CD1c-positive myeloid dendritic cell (primary cell): ENCODE results near the gene SEMG1.

ENCODE experiments used
- DNase-seq: peaks from one replicate; pipeline ENCODE4 v3.0.0-alpha.2; 2016; ENCODE audit errors: extremely low spot score

Gene SEMG1

DNA sequence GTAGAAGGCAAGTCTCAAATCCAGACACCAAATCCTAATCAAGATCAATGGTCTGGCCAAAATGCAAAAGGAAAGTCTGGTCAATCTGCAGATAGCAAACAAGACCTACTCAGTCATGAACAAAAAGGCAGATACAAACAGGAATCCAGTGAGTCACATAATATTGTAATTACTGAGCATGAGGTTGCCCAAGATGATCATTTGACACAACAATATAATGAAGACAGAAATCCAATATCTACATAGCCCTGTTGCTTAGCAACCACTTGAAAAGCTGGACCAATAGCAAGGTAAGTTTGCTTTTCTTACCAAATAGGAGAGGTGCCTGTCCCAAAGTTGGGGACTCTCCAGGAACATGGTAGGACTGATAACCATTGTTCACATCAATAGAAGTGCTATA is 16.3 kb downstream of the SEMG1 start:
- DNase-seq = no peak

DNA sequence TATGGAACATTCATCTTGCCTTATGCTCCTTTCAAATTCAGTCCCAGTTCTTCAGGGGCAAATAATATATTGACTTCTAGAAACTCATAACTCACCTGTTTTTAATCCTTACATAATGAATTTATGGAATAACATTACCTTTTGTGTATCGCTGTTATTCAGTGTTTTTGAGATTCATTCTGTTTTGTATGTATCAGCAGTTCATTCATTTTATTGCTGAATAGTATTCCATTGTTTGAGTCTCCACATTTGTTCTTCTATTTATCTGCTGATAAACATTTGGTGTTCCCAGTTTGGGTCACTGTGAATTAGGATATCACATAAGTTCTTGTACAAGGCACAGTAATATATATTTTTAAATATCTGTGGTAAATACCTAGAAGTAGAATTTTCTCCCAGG is 19.5 kb downstream of the SEMG1 start:
- no peak for DNase-seq

DNA sequence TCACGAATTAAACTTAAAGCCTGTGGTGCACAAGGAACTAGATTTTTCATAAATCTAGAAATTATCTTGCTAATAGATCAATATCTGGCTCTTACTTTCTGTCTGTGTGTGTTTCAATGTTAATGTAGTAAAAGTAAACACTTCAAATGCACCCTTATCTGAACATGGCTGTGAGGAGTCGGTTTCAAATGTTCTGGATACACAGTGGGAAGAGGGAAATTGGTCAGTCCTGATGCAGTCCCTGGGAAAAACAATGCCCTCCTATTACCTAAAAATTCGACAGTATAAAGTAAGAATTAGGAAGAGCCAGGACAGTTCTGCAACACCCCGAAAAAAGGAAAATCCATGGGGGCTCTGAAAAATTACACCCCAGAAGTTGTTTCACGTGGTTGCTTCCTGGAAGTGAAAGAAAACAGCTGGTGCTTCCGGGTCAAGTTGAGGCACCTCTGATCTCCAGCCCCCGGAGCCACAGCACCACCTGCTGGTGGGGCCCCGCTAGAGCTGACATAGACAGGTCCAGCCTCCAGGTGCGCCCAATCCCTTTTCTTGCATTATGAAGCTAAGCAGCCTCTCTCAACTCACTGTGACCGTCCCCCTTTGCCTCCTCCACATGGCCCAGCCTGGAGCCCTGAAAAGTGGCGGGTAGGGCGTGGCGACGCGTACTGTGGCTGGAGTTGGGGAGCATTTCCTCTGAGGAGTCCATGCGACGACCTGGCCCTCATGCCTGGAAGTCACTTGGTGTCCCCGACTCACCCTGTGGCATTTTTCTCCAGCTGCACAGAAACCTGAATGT is 22.6 kb downstream of the SEMG1 start:
- DNase-seq = peak; percentile 49

DNA sequence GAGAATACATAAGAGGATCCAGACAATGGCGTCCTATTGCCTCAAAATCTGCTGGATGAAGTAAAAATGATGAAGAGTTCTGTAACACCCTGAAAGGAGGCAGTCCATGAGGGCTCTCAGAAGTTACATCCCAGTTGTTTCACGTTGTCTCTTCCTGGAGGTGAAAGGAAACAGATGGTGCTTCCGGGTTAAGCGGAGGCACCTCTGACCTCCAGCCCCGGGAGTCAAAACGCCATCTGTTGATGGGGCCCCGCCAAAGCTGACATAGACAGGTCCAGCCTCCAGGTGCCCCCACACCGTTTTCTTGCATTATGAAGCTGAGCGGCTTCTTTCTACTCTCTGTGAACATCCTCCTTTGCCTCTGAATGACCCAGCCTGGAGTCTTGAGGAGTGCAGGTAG is 23.8 kb downstream of the SEMG1 start:
- no peak for DNase-seq

DNA sequence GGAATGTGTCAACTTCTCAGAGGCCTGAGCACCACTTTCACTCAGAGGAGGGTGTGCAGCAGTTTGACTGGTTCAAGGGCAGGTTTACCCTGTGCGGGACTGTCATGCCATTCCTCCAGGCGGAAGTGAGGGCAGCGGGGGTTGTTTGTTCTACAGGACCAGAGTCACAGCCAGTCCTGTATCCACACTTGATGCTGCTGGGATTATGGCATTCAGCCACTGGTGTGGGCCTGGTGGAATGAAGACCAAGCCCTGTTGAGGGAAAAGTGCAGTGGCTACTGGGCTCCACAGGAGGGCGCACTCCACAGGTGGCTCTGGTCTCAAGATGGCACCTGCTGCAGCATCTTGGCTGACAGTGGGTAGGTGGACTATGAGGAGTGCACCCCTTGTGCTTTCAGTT is 29.2 kb downstream of the SEMG1 start:
- no peak for DNase-seq

DNA sequence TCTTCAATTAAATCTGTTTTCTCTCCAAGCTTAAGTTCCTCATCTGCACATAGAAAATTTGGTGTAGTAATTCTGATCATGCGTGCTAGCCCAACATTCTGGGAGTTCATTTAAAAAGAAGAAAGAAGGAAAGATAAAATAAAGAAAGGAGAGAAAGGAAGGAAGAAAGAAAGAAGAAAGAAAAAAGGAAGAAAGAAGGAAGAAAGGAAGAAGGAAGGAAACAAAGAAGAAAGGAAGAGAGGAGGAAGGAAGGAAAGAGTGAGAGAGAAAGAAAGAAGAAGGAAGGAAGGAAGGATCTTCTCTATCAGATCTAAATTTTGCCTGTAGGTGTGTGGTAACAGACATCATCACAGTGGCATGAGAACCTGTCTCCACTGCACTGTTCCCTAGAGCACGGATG is 31.3 kb downstream of the SEMG1 start:
- DNase-seq = no peak

DNA sequence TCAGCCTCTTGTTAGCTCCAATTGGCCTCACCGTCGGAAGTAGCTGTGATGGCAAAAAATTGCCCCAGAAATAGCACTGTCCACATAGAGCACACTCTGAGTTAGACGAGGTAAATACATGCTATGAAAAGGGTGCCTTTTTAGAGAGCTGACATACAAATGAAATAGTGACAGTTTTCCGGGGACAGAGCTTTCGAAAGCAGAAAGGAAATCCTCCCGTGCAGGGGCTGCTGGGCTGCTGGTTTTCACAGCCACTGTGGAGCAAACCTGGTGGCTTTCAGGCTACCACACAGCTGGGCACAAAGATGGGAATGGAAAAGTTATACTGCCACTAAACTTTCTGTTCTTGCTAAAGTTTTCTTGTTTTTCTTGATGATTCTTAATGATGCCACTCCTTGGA is 39.3 kb downstream of the SEMG1 start:
- no peak for DNase-seq

DNA sequence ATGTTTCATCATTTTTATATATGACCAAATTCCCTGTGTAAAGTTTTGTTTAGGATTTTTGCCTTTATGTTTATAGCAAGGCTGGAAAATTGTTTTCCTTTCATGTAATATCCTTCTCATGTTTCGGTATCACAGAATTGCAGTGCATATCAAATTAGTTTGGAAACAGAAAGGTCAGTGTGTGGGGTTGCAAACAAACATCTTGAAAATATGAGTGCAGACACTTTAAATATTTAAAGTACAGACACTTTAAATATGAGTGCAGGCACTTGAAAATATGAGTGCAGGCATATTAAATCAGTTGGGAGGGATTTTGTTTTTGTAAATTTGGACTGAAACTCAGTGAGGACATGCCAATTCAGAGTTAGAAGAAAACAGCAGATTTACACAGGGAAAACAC is 41.0 kb downstream of the SEMG1 start:
- DNase-seq = no peak

DNA sequence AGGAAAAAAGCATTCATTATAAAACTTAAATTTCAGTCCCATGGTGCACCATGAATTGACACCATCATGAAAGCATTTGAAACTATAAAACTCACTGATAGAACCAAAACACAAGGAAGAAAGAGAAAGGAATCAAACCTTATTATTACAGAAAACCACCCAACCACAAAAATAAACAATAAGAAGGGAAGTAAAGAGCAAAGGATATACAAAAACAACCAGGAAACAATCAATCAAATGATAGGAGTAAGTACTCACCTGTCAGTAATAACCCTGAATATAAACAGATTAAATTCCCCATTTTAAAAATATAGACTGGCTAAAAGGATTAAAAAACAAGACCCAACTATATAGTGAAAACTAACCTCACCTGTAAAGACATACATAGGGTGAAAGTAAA is 41.8 kb downstream of the SEMG1 start:
- DNase-seq = no peak

DNA sequence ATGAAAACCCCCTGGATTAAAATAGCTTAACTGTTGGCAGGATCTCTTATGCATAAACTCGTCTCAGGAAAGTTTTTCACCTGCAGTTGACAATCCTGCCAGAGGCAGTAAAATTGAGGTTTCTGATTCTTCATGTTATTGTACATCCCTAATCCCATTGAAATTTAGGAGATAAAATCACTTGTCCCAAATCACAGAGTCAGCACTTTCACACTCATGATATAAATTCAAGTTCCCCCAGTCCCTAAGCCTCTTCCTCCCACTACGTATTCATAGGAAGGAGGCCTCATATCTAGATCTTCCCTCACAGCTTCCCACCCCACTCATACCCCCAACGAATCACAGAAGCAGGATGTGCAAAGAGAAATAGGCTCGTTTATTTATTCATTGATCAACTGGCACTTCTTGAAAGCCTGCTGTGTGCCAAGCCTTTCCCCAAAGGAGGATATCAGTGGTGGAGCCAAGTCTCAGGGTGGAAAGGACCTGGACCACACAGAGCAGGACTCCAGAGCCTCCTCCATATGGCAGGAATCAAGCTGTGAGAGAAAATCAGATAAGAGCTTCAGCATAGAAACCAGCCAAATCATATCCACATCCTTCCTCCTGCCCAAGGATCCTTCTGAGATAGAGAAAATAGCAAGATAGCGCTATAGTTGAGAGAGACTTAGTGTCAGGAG is 45.2 kb downstream of the SEMG1 start:
- no peak for DNase-seq

DNA sequence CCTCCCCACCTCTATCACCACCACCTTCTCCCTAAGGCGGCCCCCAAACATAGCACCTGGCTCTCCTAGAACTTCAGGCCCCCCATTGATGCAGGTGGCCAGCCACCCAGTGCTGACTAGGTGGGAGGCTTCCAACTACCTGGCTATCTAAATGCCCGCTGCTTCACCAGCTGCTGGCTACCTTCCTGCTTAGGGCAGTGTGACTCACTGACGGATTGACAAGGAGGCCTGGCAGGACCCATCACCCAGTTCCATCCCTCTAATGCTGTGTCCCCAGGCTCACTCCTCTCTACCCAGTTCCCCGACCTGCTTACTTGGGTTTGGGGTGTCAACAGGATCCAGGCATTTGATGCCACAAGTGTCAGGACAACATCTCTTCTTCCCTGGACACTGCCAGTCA is 46.4 kb downstream of the SEMG1 start:
- DNase-seq = no peak

DNA sequence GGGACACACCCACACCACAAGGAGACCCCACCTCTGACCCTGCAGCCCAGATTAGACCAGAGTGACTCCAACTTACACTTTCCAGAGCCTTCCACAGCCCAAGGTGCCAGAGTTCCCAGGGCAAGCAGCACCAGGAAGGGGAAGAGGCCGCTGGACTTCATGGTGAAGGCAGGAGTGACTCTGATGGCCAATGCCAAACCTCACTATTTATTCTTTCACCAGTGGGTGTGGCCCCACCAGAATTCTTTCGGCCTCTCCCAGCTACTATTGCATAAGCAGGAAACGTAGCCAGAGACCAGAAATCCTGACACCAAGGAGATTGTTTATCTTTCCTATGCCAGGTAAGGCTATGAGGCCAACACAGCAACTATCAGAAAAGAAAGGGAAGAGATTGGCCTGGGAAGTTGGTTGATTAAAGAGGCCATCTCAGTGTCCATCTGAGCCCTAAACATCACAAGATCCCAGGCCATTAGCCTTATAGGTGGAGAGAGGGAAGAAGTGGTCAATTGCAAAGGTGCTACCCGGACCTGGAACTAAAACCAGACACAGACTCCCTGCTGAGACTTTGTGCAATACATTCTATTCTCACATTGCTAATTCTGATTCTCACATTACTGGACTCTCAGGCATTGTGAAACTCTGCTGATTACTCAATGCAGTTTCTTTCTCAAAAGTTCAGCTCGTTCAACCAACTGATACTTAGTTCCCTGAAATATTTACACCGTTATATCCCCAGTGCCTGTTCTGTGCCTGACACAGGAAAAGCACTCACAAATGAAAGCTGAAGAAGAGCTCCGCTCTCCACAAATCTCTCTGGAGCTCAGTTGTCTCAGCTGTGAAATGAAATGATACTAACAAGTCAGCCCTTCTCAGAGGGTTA is 47.8 kb downstream of the SEMG1 start, which contains the start of gene SLPI:
TSS of gene SLPI (minus strand) at position 182 of the 880 bp plus-strand sequence. CDS start at position 161, 21 bp downstream.
- peak; percentile 69 for DNase-seq

DNA sequence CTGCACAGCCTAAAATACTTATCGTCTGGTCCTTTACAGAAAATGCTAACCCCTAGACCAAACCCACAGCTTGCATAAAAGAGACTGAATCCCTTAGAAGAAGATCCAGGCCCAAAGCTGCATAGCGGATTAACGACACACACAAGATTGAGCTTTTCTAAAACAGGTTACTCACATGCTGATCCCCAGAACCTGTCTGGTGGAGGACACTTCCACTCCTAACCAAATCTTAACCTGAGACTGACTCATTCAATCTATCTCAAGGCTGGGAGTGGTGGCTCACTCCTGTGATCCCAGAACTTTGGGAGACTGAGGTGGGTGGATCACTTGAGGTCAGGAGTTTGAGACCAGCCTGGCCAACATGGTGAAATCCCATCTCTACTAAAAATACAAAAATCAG is 50.3 kb downstream of the SEMG1 start:
- DNase-seq = no peak

DNA sequence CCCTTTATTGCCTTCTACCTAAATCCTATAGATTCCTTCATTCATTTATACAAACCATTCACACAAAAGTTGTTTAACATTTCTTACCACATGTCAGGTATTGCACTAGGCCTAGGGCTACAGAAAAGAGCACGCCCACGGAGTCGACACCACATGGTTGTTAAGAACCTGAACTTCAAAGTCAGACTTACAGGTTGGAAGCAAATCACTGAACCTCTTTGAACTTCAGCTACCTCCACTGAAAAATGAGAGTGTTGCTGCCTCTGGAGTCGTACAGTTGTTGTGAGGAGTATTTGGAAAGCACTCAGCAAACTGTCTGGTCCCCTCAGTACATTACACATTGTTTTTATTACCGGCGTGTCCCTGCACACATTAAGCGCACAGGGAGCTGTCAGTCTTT is 50.9 kb downstream of the SEMG1 start:
- no peak for DNase-seq

DNA sequence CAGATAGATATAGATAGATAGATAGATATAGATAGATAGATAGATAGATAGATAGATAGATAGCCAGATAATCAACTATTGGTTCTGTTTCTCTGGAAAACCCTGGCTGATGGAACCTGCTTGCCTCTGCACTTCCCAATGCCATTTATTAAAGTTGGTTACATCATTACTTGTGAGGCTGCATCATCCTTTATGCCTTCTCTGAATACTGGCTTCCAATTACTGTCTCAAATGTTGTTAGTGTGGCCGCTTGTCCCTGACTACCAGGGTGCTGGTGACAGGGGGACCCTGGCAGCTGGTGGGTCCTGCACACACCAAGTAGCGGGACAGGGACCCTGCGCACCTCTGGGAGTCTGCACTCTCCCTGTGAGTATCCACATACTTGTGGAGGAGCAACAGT is 51.4 kb downstream of the SEMG1 start:
- DNase-seq = no peak

DNA sequence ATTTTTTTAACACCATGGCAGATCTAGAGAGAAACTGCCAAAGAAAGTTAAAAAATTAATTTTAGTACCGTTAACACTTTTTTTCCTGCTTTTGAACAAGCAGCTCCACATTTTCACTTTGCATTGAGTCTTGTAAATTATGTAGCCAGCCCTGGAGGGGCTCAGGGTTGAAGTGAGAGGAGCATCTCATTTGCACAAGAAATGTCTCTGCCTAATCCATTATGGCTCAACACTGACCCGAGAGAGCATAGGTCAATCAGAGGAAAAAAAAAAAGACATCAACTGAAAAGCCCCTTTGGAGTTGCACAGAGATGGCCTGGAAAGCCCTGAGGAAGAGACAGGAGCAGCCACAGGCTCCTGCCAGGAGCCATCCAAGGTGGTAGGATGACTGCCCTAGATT is 51.8 kb downstream of the SEMG1 start:
- DNase-seq = no peak
